B cell (primary cell): Measurements from ENCODE around the gene CALN1. TPM values are rescaled to one million over a fixed set of nuclear protein-coding genes. Genes with fewer than 3 reads are reported as not detected.
"Not testable (repeated sequence)": the region's sequence is repeated elsewhere in the genome, so short reads cannot be mapped to it uniquely, and the experiment has no call there.

ENCODE experiments used
- ATAC-seq: fragments of 200-7000 bp; cut with Tn5 transposase; one replicate; pipeline ENCODE4 v1.10.0; 2021; ENCODE audit warnings: low read depth, mild to moderate bottlenecking, moderate number of reproducible peaks, moderate library complexity
- CTCF ChIA-PET: fragments of 350-600 bp; sonication (Branson Sonifier 250); formaldehyde crosslinking; loops from one replicate; lab custom pipeline; 2021; ENCODE audit warnings: antibody characterized with exemption, inconsistent platforms; lab: Charles Lee
- POLR2A ChIA-PET: fragments of 350-600 bp; sonication (Branson Sonifier 250); formaldehyde crosslinking; loops from one replicate; lab custom pipeline; 2021; ENCODE audit warnings: antibody characterized with exemption; lab: Charles Lee
- DNase-seq: peaks from one replicate; pipeline ENCODE4 v3.0.0; 2013
- H2AFZ ChIP-seq: 2 replicates; pipeline ENCODE4 v1.6.1; 2012; ENCODE audit warnings: mild to moderate bottlenecking, low read depth, low read length; ENCODE audit not compliant: insufficient read depth, poor library complexity, severe bottlenecking
- H3K27ac ChIP-seq, 2 donors: 1 replicate in 1 of 2; 2 replicates in 1 of 2; pipeline ENCODE4 v1.5.1; 2012 to 2013; ENCODE audit warnings: low read length in 2 of 2, mild to moderate bottlenecking in 2 of 2, moderate library complexity in 1 of 2
- H3K27me3 ChIP-seq, 4 experiments: fragments of 200-600 bp in 1 of 4; sonication (generic) in 1 of 4; replicated peaks in 1 of 4; 1 replicate in 2 of 4; 2 replicates in 2 of 4; pipeline versions ENCODE4 v1.6.1 to v1.7.0; 2013 to 2016; ENCODE audit warnings: low read length in 3 of 4, mild to moderate bottlenecking in 2 of 4, mixed read lengths in 1 of 4, moderate library complexity in 1 of 4; ENCODE audit not compliant: insufficient read depth in 4 of 4, control insufficient read depth in 3 of 4; ENCODE audit errors: control extremely low read depth in 1 of 4
- H3K36me3 ChIP-seq, 2 experiments: replicated peaks in 1 of 2; 1 replicate in 1 of 2; 2 replicates in 1 of 2; pipeline versions ENCODE4 v1.6.1 to v1.7.1; 2013; ENCODE audit warnings: low read length in 1 of 2; ENCODE audit not compliant: insufficient read depth in 2 of 2, control insufficient read depth in 1 of 2; ENCODE audit errors: control extremely low read depth in 1 of 2, extremely low read depth in 1 of 2
- H3K4me1 ChIP-seq, 2 donors: fragments of 200-600 bp in 1 of 2; sonication (generic) in 1 of 2; 1 replicate in 1 of 2; 2 replicates in 1 of 2; pipeline versions ENCODE4 v1.5.1 to v1.6.1; 2013 to 2017; ENCODE audit warnings: low read length in 2 of 2; ENCODE audit not compliant: control insufficient read depth in 2 of 2, insufficient read depth in 2 of 2
- H3K4me2 ChIP-seq: replicated peaks from 2 replicates; pipeline ENCODE3; 2012; ENCODE audit warnings: mild to moderate bottlenecking, low read depth, low read length; ENCODE audit not compliant: poor library complexity, severe bottlenecking
- H3K4me3 ChIP-seq, 5 experiments: fragments of 200-600 bp in 1 of 5; sonication (generic) in 1 of 5; 1 replicate in 3 of 5; 2 replicates in 2 of 5; pipeline versions ENCODE4 v1.5.1 to v1.7.0; 2011 to 2016; ENCODE audit warnings: low read length in 4 of 5, mild to moderate bottlenecking in 4 of 5, low read depth in 2 of 5, control low read depth in 1 of 5, moderate library complexity in 1 of 5; ENCODE audit not compliant: insufficient read depth in 1 of 5; ENCODE audit errors: control extremely low read depth in 1 of 5, extremely low read depth in 1 of 5
- H3K79me2 ChIP-seq: fragments of 200-600 bp; sonication (generic); one replicate; pipeline ENCODE4 v1.6.0; 2016; ENCODE audit warnings: low read length; ENCODE audit not compliant: control insufficient read depth, insufficient read depth
- H3K9ac ChIP-seq: fragments of 200-600 bp; sonication (generic); 2 replicates; pipeline ENCODE4 v1.6.1; 2017; ENCODE audit warnings: mild to moderate bottlenecking, low read length, moderate library complexity
- H3K9me3 ChIP-seq, 3 donors: one replicate each; pipeline versions ENCODE4 v1.6.1 to v1.7.1; 2013; ENCODE audit warnings: low read length in 2 of 3; ENCODE audit not compliant: control insufficient read depth in 2 of 3, insufficient read depth in 1 of 3; ENCODE audit errors: control extremely low read depth in 1 of 3
- H4K20me1 ChIP-seq: 2 replicates; pipeline ENCODE4 v1.6.0; 2012; ENCODE audit warnings: mild to moderate bottlenecking, low read length; ENCODE audit not compliant: insufficient read depth, control insufficient read depth, poor library complexity, severe bottlenecking
- H3K27ac Mint-ChIP-seq: one replicate; pipeline ENCODE4 v1.8.0; 2021; ENCODE audit warnings: mixed read lengths
- H3K27me3 Mint-ChIP-seq: one replicate; pipeline ENCODE4 v1.8.0; 2021; ENCODE audit warnings: mixed read lengths
- H3K4me1 Mint-ChIP-seq: one replicate; pipeline ENCODE4 v1.8.0; 2021; ENCODE audit warnings: mixed read lengths
- H3K4me3 Mint-ChIP-seq: one replicate; pipeline ENCODE4 v1.8.0; 2021; ENCODE audit warnings: mixed read lengths
- H3K9me3 Mint-ChIP-seq: one replicate; pipeline ENCODE4 v1.8.0; 2022; ENCODE audit warnings: mixed read lengths; ENCODE audit not compliant: insufficient read depth
- CTCF ChIP-seq: fragments of 200-600 bp; IDR thresholded peaks from one replicate; pipeline ENCODE4 v1.8.0; 2022; ENCODE audit warnings: antibody characterized with exemption, mild to moderate bottlenecking
- EZH2 ChIP-seq: IDR thresholded peaks from 2 replicates; pipeline ENCODE4 v1.6.1; 2012; ENCODE audit warnings: borderline replicate concordance, low read depth, mild to moderate bottlenecking, moderate library complexity, low read length; ENCODE audit not compliant: insufficient read depth, poor library complexity, severe bottlenecking
- WGBS: methylation state at CpG from one replicate; pipeline ENCODE4 v1.1.5; 2013; ENCODE audit warnings: missing lambda C conversion rate; ENCODE audit not compliant: insufficient coverage; 5-methylcytosine and 5-hydroxymethylcytosine counted together
- intact Hi-C: fragments of 100-400 bp; cut with micrococcal nuclease; formaldehyde crosslinking; loops from one replicate; pipeline ENCODE4 v1.10.0; 2022
- polyA plus RNA-seq: library from polyadenylated mRNA; depleted of rRNA; stranded (reverse); fragments of >200 nt; gene quantifications from 2 replicates; pipeline ENCODE4 v1.2.3, GENCODE V29; 2012
- total RNA-seq, 2 donors: library from RNA; stranded (reverse); fragments of 120-200 nt in 1 of 2; gene quantifications; 1 replicate in 1 of 2; 2 replicates in 1 of 2; pipeline versions ENCODE4 v1.2.3 to v1.2.4, GENCODE V29; 2013 to 2022

CALN1 gene
- total and polyA plus RNA-seq, 2 donors (not counting 1 experiment from before 2014, with no cell fraction given), result not detected

- Histone ChIP-seq H3K4me3 (no peak overlapping the region), H3K27me3 (no peaks in the 10 kb centered on the region), H4K20me1 (no peaks in the 10 kb centered on the region), H3K9ac (no peak overlapping the region), H3K9me3 (peaks cover 0 to 19% (median 0%) of the 10 kb centered on the region in 3 donors), H3K4me1 (no peaks in the 10 kb centered on the region), H3K36me3 (no peaks in the 10 kb centered on the region), H3K27ac (no peak overlapping the region), H3K79me2 (no peaks in the 10 kb centered on the region), H2AFZ (no peak overlapping the region), H3K4me2 (no peak overlapping the region)
- no peaks in the 10 kb centered on the region for H3K4me1 Mint-ChIP-seq
- 57% methylated on average over 3 of the region's 3 CpGs for WGBS
- peaks cover 7% of the 10 kb centered on the region for H3K9me3 Mint-ChIP-seq
- no peak for TF ChIP-seq CTCF
- no peak for TF ChIP-seq EZH2
- ATAC-seq, result no peak
- CTCF ChIA-PET, result no interaction called here
- intact Hi-C loops, result no loop called here
- no peak for DNase-seq
- H3K27ac Mint-ChIP-seq, result no peak overlapping the region
- H3K27me3 Mint-ChIP-seq, result no peaks in the 10 kb centered on the region
- POLR2A ChIA-PET, result no interaction called here
- H3K4me3 Mint-ChIP-seq, result no peak overlapping the region
Observed at GRCh38 chr7:71826141-71826540, 586.0 kb downstream of the CALN1 start.

DNA sequence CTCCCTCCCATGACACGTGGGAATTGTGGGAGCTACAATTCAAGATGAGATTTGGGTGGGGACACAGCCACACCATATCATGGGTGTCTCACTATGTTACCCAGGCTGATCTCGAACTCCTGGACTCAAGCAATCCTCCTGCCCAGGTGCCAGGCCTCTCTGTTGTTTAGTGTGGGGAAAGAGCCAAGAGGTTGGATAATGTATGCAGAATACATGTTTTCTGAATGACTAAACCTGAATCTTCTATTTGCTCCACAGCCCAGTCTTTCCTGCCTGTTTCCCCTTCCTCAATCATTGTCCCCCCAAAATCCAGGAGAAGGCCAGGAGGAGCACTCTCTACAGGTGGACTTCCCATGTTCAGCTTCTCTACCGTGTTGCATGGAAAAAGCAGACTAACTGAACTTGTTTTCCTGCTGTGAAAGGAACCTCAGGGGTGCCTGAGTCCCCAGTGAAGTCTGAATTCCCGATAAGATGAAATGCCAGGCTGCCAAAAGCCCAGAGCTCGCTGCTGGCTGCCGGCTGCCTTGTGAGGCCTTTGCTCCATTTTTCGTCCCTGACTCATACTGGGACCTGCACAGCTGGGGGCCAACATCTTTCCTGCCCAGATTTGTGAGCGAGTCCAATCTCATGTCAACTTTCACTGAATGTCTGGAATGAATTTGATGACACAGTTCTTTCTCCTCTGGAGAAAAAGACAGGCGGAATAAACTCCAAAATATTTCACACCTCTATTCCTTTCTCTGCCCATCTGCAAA, 588.0 kb downstream of the CALN1 start:
- H3K27ac Mint-ChIP-seq, result no peak overlapping the region
- Histone ChIP-seq H3K4me3 (no peak overlapping the region), H3K9me3 (peaks cover 0 to 19% (median 0%) of the 10 kb centered on the region in 3 donors), H3K4me1 (no peaks in the 10 kb centered on the region), H3K9ac (no peak overlapping the region), H3K27me3 (no peaks in the 10 kb centered on the region), H3K36me3 (no peaks in the 10 kb centered on the region), H3K79me2 (no peaks in the 10 kb centered on the region), H3K4me2 (no peak overlapping the region), H2AFZ (no peak overlapping the region), H4K20me1 (no peaks in the 10 kb centered on the region), H3K27ac (no peak overlapping the region)
- intact Hi-C loops, result no loop called here
- POLR2A ChIA-PET, result no interaction called here
- H3K4me3 Mint-ChIP-seq, result no peak overlapping the region
- 79% methylated on average over 7 of the region's 9 CpGs for WGBS
- no peaks in the 10 kb centered on the region for H3K4me1 Mint-ChIP-seq
- DNase-seq (no peak), ATAC-seq (no peak)
- H3K27me3 Mint-ChIP-seq, result no peaks in the 10 kb centered on the region
- CTCF ChIA-PET, result no interaction called here
- H3K9me3 Mint-ChIP-seq, result peaks cover 7% of the 10 kb centered on the region
- TF ChIP-seq CTCF (no peak), EZH2 (no peak)

DNA sequence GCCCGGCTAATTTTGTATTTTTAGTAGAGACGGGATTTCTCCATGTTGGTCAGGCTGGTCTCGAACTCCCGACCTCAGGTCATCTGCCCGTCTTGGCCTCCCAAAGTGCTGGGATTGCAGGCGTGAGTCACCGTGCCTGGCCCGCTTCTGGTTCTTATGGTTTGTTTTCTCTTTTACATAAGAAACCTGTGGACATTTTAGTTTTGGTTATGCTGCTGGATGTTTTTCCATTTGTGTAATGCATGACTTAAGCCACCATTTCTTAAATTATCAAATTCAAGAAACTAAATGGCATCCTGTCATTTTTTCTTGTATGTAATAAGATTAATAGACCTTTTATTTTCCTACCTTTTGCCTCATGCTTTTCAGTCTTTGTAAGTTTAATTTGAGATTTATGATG, 589.7 kb downstream of the CALN1 start:
- intact Hi-C loops, H4K20me1 ChIP-seq, H3K79me2 ChIP-seq, H3K27me3 Mint-ChIP-seq, H3K4me2 ChIP-seq, H2AFZ ChIP-seq, H3K4me1 ChIP-seq, H3K4me3 ChIP-seq, DNase-seq, H3K4me3 Mint-ChIP-seq, H3K4me1 Mint-ChIP-seq, H3K36me3 ChIP-seq, H3K27ac ChIP-seq, ATAC-seq, H3K27ac Mint-ChIP-seq, CTCF ChIA-PET, H3K27me3 ChIP-seq, H3K9ac ChIP-seq, POLR2A ChIA-PET, H3K9me3 Mint-ChIP-seq: not testable (repeated sequence)
- 98% methylated on average over 5 of the region's 8 CpGs for WGBS
- peaks cover 0 to 19% (median 0%) of the 10 kb centered on the region in 3 donors for H3K9me3 ChIP-seq
